Astrocyte (in vitro differentiated cells and primary cell): ENCODE data around the gene GLB1L3.

Experiments used
- EZH2 ChIP-seq: IDR thresholded peaks from 2 replicates; pipeline ENCODE4 v1.6.1; 2012; ENCODE audit warnings: mild to moderate bottlenecking, low read length, inconsistent platforms; ENCODE audit not compliant: insufficient read depth
- TF ChIP-seq, protein P1 (sequence below): IDR thresholded peaks from 2 replicates; pipeline ENCODE4 v1.5.1; 2011; ENCODE audit warnings: low read depth, mild to moderate bottlenecking, inconsistent platforms, low read length, moderate library complexity; ENCODE audit not compliant: insufficient read depth

DNA sequence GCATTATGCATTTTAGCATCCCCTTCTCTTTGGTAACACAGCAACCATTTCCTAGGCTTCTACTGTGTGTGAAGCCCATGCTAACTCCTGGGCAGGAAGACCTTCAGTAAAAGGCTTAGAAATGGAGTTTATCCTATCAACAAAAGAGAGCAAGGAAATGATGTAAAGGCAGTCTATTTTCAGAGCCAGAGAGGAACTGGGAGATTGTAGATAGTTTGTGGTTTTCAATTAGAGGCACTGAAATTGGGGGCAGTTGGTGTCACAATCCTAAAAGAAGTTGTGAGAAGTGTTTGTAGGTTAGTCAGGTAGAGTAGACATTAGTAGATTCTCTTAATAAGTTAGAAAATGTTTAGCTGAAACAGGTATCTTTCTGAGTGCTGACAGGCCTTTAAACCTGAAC lies 15.7 kb upstream of the GLB1L3 start:
- TF ChIP-seq, protein P1, sequence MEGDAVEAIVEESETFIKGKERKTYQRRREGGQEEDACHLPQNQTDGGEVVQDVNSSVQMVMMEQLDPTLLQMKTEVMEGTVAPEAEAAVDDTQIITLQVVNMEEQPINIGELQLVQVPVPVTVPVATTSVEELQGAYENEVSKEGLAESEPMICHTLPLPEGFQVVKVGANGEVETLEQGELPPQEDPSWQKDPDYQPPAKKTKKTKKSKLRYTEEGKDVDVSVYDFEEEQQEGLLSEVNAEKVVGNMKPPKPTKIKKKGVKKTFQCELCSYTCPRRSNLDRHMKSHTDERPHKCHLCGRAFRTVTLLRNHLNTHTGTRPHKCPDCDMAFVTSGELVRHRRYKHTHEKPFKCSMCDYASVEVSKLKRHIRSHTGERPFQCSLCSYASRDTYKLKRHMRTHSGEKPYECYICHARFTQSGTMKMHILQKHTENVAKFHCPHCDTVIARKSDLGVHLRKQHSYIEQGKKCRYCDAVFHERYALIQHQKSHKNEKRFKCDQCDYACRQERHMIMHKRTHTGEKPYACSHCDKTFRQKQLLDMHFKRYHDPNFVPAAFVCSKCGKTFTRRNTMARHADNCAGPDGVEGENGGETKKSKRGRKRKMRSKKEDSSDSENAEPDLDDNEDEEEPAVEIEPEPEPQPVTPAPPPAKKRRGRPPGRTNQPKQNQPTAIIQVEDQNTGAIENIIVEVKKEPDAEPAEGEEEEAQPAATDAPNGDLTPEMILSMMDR, result no peak
- TF ChIP-seq EZH2, result no peak
